ENCODE data around the gene B4GALT5. TPM values are rescaled to one million over a fixed set of nuclear protein-coding genes. Genes with fewer than 3 reads are reported as not detected.
A peak's percentile ranks its signal among the peaks of the same experiment; 100 is the strongest.

Gene B4GALT5
- total and polyA plus RNA-seq, 8 donors = 38.4 to 51.0 (median 45.8) TPM

GRCh38 chr20:49636447-49636846 is 77.2 kb downstream of the B4GALT5 start:
- H3K27me3 ChIP-seq = no peaks in the 10 kb centered on the region
- ATAC-seq = peak; percentile 76
- intact Hi-C loops (cut with DNase I) = no loop called here
- TF ChIP-seq CTCF (IDR thresholded peaks at IDR 0.05) = no peak
- peaks cover 0 to 88% of the 10 kb centered on the region in 2 donors for H3K36me3 ChIP-seq
- DNase-seq = peak in 2 of 4 donors; percentile 65 to 86
- H3K9me3 ChIP-seq = no peaks in the 10 kb centered on the region
- peaks cover under 1 to 2% of the 10 kb centered on the region in 2 donors for H3K4me1 ChIP-seq
- H3K4me3 ChIP-seq = no peak overlapping the region
- H3K27ac ChIP-seq = no peak overlapping the region

GRCh38 chr20:49635866-49636265 is 77.8 kb downstream of the B4GALT5 start:
- Histone ChIP-seq H3K4me1 (peaks cover 0 to 3% of the 10 kb centered on the region in 2 donors), H3K27me3 (no peaks in the 10 kb centered on the region), H3K4me3 (no peak overlapping the region), H3K36me3 (peaks cover 0 to 82% of the 10 kb centered on the region in 2 donors), H3K9me3 (no peaks in the 10 kb centered on the region), H3K27ac (no peak overlapping the region)
- ATAC-seq (no peak), DNase-seq (no peak)
- no peak for TF ChIP-seq CTCF (IDR thresholded peaks at IDR 0.05)
- intact Hi-C loops (cut with DNase I) = no loop called here

GRCh38 chr20:49635166-49635565 is 78.5 kb downstream of the B4GALT5 start:
- no peak overlapping the region for H3K4me3 ChIP-seq
- H3K36me3 ChIP-seq = peaks cover 0 to 75% of the 10 kb centered on the region in 2 donors
- no peaks in the 10 kb centered on the region for H3K9me3 ChIP-seq
- TF ChIP-seq CTCF (IDR thresholded peaks at IDR 0.05) = no peak
- ATAC-seq = no peak
- intact Hi-C loops (cut with DNase I) = no loop called here
- peaks cover 0 to 3% of the 10 kb centered on the region in 2 donors for H3K4me1 ChIP-seq
- no peaks in the 10 kb centered on the region for H3K27me3 ChIP-seq
- H3K27ac ChIP-seq = no peak overlapping the region
- DNase-seq = peak in 1 of 4 donors; percentile 65

- ATAC-seq (no peak), DNase-seq (no peak)
- H3K9me3 ChIP-seq = no peaks in the 10 kb centered on the region
- peaks cover 0 to 65% of the 10 kb centered on the region in 2 donors for H3K36me3 ChIP-seq
- intact Hi-C loops (cut with DNase I) = no loop called here
- H3K4me1 ChIP-seq = peaks cover 0 to 3% of the 10 kb centered on the region in 2 donors
- no peak overlapping the region for H3K4me3 ChIP-seq
- no peak for TF ChIP-seq CTCF (IDR thresholded peaks at IDR 0.05)
- H3K27me3 ChIP-seq = no peaks in the 10 kb centered on the region
- H3K27ac ChIP-seq = no peak overlapping the region
Observed at GRCh38 chr20:49634116-49634515, 79.6 kb downstream of the B4GALT5 start.

GRCh38 chr20:49633643-49634042 is 80.0 kb downstream of the B4GALT5 start:
- intact Hi-C loops (cut with DNase I) = no loop called here
- ATAC-seq = no peak
- no peak overlapping the region for H3K4me3 ChIP-seq
- no peak overlapping the region for H3K27ac ChIP-seq
- DNase-seq = no peak
- H3K36me3 ChIP-seq = peaks cover 0 to 63% of the 10 kb centered on the region in 2 donors
- no peaks in the 10 kb centered on the region for H3K27me3 ChIP-seq
- H3K9me3 ChIP-seq = no peaks in the 10 kb centered on the region
- peaks cover 0 to 3% of the 10 kb centered on the region in 2 donors for H3K4me1 ChIP-seq
- TF ChIP-seq CTCF (IDR thresholded peaks at IDR 0.05) = no peak
